Osteoblast (primary cell): ENCODE data around the gene LRRC28. TPM values are rescaled to one million over a fixed set of nuclear protein-coding genes. Genes with fewer than 3 reads are reported as not detected.

Experiments used
- DNase-seq: peaks from one replicate; pipeline ENCODE4 v3.0.0; 2011; ENCODE audit warnings: low spot score, mixed read lengths; ENCODE audit not compliant: insufficient read length; ENCODE audit errors: missing footprints
- H2AFZ ChIP-seq: 2 replicates; pipeline ENCODE4 v1.6.0; 2011; ENCODE audit warnings: mild to moderate bottlenecking, low read length
- H3K27ac ChIP-seq: 2 replicates; pipeline ENCODE4 v1.5.1; 2011; ENCODE audit warnings: mild to moderate bottlenecking, low read depth, low read length, moderate library complexity
- H3K27me3 ChIP-seq: 2 replicates; pipeline ENCODE4 v1.6.0; 2012; ENCODE audit warnings: mild to moderate bottlenecking, control low read depth, inconsistent platforms, low read length, moderate library complexity; ENCODE audit not compliant: insufficient read depth
- H3K36me3 ChIP-seq: 2 replicates; pipeline ENCODE4 v1.5.1; 2011; ENCODE audit warnings: mild to moderate bottlenecking, low read length, control low read depth, moderate library complexity; ENCODE audit not compliant: insufficient read depth
- H3K4me1 ChIP-seq: 2 replicates; pipeline ENCODE4 v1.5.1; 2011; ENCODE audit warnings: mild to moderate bottlenecking, low read length, control low read depth, moderate library complexity; ENCODE audit not compliant: insufficient read depth
- H3K4me2 ChIP-seq: 2 replicates; pipeline ENCODE4 v1.6.0; 2011; ENCODE audit warnings: mild to moderate bottlenecking, low read length; ENCODE audit not compliant: insufficient read depth
- H3K4me3 ChIP-seq: fragments of 200-600 bp; sonication (generic); 3 replicates; pipeline ENCODE4 v1.5.1; 2012; ENCODE audit warnings: mild to moderate bottlenecking, low read length, inconsistent platforms; ENCODE audit not compliant: insufficient read depth
- H3K79me2 ChIP-seq: 2 replicates; pipeline ENCODE4 v1.6.0; 2012; ENCODE audit warnings: mild to moderate bottlenecking, low read length, control low read depth, inconsistent platforms; ENCODE audit not compliant: insufficient read depth
- H3K9me3 ChIP-seq: 2 replicates; pipeline ENCODE4 v1.5.1; 2011; ENCODE audit warnings: low read depth, low read length, control low read depth
- H4K20me1 ChIP-seq: 2 replicates; pipeline ENCODE4 v1.6.0; 2012; ENCODE audit warnings: mild to moderate bottlenecking, low read length, control low read depth; ENCODE audit not compliant: insufficient read depth
- CTCF ChIP-seq: IDR thresholded peaks from 2 replicates; pipeline ENCODE4 v1.5.1; 2011; ENCODE audit warnings: mild to moderate bottlenecking, low read depth, low read length, moderate library complexity; ENCODE audit errors: extremely low read depth
- total RNA-seq: library from RNA; depleted of rRNA; stranded (reverse); fragments of >200 nt; gene quantifications from 2 replicates; pipeline ENCODE4 v1.2.3, GENCODE V29; 2012

LRRC28 gene
- total RNA-seq, 1 donor, result 32.6 TPM

- no peaks in the 10 kb centered on the region for H3K27me3 ChIP-seq
- no peaks in the 10 kb centered on the region for H3K9me3 ChIP-seq
- H3K36me3 ChIP-seq, result no peaks in the 10 kb centered on the region
- no peak overlapping the region for H3K4me2 ChIP-seq
- peaks cover 12% of the 10 kb centered on the region for H3K4me1 ChIP-seq
- TF ChIP-seq CTCF, result no peak
- no peaks in the 10 kb centered on the region for H4K20me1 ChIP-seq
- H2AFZ ChIP-seq, result no peak overlapping the region
- H3K27ac ChIP-seq, result no peak overlapping the region
- no peaks in the 10 kb centered on the region for H3K79me2 ChIP-seq
- DNase-seq, result no peak
- no peak overlapping the region for H3K4me3 ChIP-seq
These were observed 135.1 kb downstream of the LRRC28 start for GRCh38 chr15:99386391-99386790.

- no peak for TF ChIP-seq CTCF
These were observed 136.3 kb downstream of the LRRC28 start for GRCh38 chr15:99387421-99388168.

GRCh38 chr15:99390667-99391066 lies 139.4 kb downstream of the LRRC28 start:
- no peak for DNase-seq
- no peaks in the 10 kb centered on the region for H3K36me3 ChIP-seq
- no peaks in the 10 kb centered on the region for H3K79me2 ChIP-seq
- H3K27me3 ChIP-seq, result no peaks in the 10 kb centered on the region
- H3K4me2 ChIP-seq, result no peak overlapping the region
- H3K4me3 ChIP-seq, result no peak overlapping the region
- H3K4me1 ChIP-seq, result peaks cover 6% of the 10 kb centered on the region
- H4K20me1 ChIP-seq, result no peaks in the 10 kb centered on the region
- H2AFZ ChIP-seq, result no peak overlapping the region
- peak; percentile 16 for TF ChIP-seq CTCF
- no peak overlapping the region for H3K27ac ChIP-seq
- no peaks in the 10 kb centered on the region for H3K9me3 ChIP-seq

More at GRCh38 chr15:99387421-99388168, 136.3 kb downstream of the LRRC28 start:
- Histone ChIP-seq H3K9me3 (no peaks in the 10 kb centered on the region), H3K27ac (no peak overlapping the region), H2AFZ (no peak overlapping the region), H3K4me1 (peaks cover 12% of the 10 kb centered on the region), H3K4me3 (no peak overlapping the region), H3K4me2 (no peak overlapping the region), H3K79me2 (no peaks in the 10 kb centered on the region), H4K20me1 (no peaks in the 10 kb centered on the region), H3K27me3 (no peaks in the 10 kb centered on the region), H3K36me3 (no peaks in the 10 kb centered on the region)
- no peak for DNase-seq

- Histone ChIP-seq H3K4me3 (no peak overlapping the region), H3K4me1 (no peaks in the 10 kb centered on the region), H3K27ac (no peak overlapping the region), H3K36me3 (no peaks in the 10 kb centered on the region), H3K9me3 (no peaks in the 10 kb centered on the region), H3K79me2 (no peaks in the 10 kb centered on the region), H3K27me3 (no peaks in the 10 kb centered on the region), H4K20me1 (no peaks in the 10 kb centered on the region), H2AFZ (no peak overlapping the region), H3K4me2 (no peak overlapping the region)
- no peak for TF ChIP-seq CTCF
- no peak for DNase-seq
These were observed 142.4 kb downstream of the LRRC28 start for GRCh38 chr15:99393641-99394040.
